Stimulated activated CD4-positive, alpha-beta T cell treated with anti-CD3 and anti-CD28 coated beads, Interleukin-15, amount 100 ng/mL, for 24 hours (primary cell): ENCODE data around the gene OAT.

Experiments
- DNase-seq: peaks from one replicate; pipeline ENCODE4 v3.0.0-alpha.2; 2020

OAT gene

GRCh38 chr10:124350806-124351205 lies 67.9 kb downstream of the OAT start:
- DNase-seq = no peak

DNA sequence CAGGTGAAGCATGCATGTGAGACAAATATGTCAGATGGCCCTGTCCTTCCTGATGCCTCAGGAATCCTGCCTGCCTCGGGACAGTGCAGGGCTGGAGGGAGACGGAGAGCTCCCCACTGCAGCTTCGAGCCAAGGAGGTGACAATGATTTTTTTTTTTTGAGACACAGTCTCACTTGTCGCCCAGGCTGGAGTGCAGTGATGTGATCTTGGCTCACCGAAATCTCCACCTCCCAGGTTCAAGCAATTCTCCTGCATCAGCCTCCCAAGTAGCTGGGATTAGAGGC lies 68.8 kb downstream of the OAT start:
- no peak for DNase-seq

DNA sequence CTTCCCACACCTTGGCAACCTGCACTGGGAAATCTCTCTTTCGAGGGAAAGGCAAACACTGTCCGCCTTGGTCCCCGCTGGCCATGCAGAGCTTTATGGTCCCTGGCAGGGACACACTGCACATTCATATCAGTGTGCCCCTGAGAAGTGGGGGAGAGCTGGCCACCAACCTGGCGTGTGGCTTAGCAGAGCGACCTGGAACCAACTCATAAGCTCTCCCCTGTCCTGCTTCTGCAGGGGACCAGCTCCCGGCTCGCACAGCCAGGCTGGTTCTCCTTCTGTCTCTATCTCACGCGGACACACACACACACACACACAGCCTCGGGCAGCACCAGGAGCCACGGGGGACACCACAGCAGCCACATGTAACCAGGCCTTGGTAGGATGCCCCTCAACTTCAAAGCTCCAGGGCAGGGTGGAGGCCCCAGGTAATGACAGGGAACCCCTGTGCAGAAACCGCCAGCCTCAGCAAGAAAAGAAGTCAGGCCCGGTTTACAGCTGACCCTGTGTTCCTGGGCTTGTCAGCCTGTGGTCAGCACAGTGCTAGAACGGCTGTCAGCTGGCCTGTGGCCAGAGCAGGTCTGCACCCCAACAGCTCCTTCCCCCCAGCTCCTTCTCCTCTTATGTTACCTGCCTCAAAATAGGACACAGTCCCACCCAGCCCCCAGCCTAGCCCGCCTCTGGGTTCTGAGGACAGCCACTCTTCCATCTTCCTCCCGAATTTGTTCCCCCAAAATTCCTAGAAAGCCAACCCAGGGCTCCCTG lies 69.3 kb downstream of the OAT start:
- DNase-seq = no peak

DNA sequence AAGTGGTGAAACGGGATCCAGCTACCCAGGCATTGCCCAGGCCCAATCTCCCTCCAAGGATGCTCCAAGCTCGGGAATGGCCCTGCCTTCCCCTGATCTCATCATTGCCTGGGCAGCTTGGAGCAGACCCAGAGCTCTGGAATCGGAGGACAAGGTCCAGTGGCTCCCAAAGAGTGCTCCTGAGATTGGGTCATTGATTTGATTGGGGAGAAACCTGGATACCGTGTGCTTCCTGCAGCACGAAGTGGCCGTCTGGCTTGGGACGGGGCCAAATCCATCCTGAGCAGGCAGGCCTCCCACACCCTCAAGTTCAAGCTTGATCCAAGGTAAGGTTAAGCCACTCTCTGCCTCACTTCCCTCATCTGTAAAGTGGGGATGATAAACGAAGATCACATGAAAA lies 69.9 kb downstream of the OAT start:
- no peak for DNase-seq

GRCh38 chr10:124347956-124348355 lies 70.8 kb downstream of the OAT start:
- no peak for DNase-seq
